ENCODE data around the gene REEP1. TPM values are rescaled to one million over a fixed set of nuclear protein-coding genes. Genes with fewer than 3 reads are reported as not detected.

Gene REEP1
- total RNA-seq, 2 donors from 2014 or later = 6.6 to 224 TPM

- Histone ChIP-seq H3K9me3 (no peaks in the 10 kb centered on the region), H3K4me1 (replicated peaks) (no peaks in the 10 kb centered on the region), H3K27me3 (replicated peaks; ENCODE audit: insufficient read depth) (no peaks in the 10 kb centered on the region), H3K27ac (no peak overlapping the region), H3K4me3 (no peak overlapping the region), H3K36me3 (no peaks in the 10 kb centered on the region)
- 96% methylated on average over 1 of the region's 1 CpG for WGBS
- no peak for DNase-seq (ENCODE audit: low spot score)
- TF ChIP-seq CTCF (IDR thresholded peaks at IDR 0.05) (no peak), POLR2A (IDR thresholded peaks at IDR 0.05) (no peak), POLR2AphosphoS5 (IDR thresholded peaks at IDR 0.05) (no peak)
- intact Hi-C loops (cut with DNase I) = no loop called here
These were observed 38.2 kb upstream of the REEP1 start for GRCh38 chr2:86375623-86376022.

GRCh38 chr2:86372641-86373502 is 35.4 kb upstream of the REEP1 start:
- peak; percentile 22 for DNase-seq (ENCODE audit: low spot score)

GRCh38 chr2:86372133-86372532 is 34.7 kb upstream of the REEP1 start:
- no peak for DNase-seq (ENCODE audit: low spot score)
- Histone ChIP-seq H3K9me3 (no peaks in the 10 kb centered on the region), H3K27me3 (replicated peaks; ENCODE audit: insufficient read depth) (no peaks in the 10 kb centered on the region), H3K27ac (no peak overlapping the region), H3K36me3 (no peaks in the 10 kb centered on the region), H3K4me1 (replicated peaks) (no peaks in the 10 kb centered on the region), H3K4me3 (no peak overlapping the region)
- TF ChIP-seq CTCF (IDR thresholded peaks at IDR 0.05) (no peak), POLR2A (IDR thresholded peaks at IDR 0.05) (no peak), POLR2AphosphoS5 (IDR thresholded peaks at IDR 0.05) (no peak)
- intact Hi-C loops (cut with DNase I) = no loop called here
- 56% methylated on average over 4 of the region's 4 CpGs for WGBS

More at GRCh38 chr2:86372641-86373502, 35.4 kb upstream of the REEP1 start:
- Histone ChIP-seq H3K27ac (no peak overlapping the region), H3K27me3 (replicated peaks; ENCODE audit: insufficient read depth) (no peaks in the 10 kb centered on the region), H3K36me3 (no peaks in the 10 kb centered on the region), H3K4me1 (replicated peaks) (no peaks in the 10 kb centered on the region), H3K9me3 (no peaks in the 10 kb centered on the region), H3K4me3 (no peak overlapping the region)
- 40% methylated on average over 4 of the region's 4 CpGs for WGBS
- intact Hi-C loops (cut with DNase I) = no loop called here
- TF ChIP-seq POLR2A (IDR thresholded peaks at IDR 0.05) (no peak), CTCF (IDR thresholded peaks at IDR 0.05) (peak in 3 of 4 experiments; percentile 23 to 56 (median 45)), POLR2AphosphoS5 (IDR thresholded peaks at IDR 0.05) (peak; percentile 11)

GRCh38 chr2:86371527-86371926 is 34.1 kb upstream of the REEP1 start:
- H3K27me3 ChIP-seq (replicated peaks; ENCODE audit: insufficient read depth) = no peaks in the 10 kb centered on the region
- H3K4me1 ChIP-seq (replicated peaks) = no peaks in the 10 kb centered on the region
- TF ChIP-seq CTCF (IDR thresholded peaks at IDR 0.05) (no peak), POLR2A (IDR thresholded peaks at IDR 0.05) (no peak), POLR2AphosphoS5 (IDR thresholded peaks at IDR 0.05) (no peak)
- no peaks in the 10 kb centered on the region for H3K36me3 ChIP-seq
- no peak overlapping the region for H3K27ac ChIP-seq
- DNase-seq (ENCODE audit: low spot score) = no peak
- WGBS = 8% methylated on average over 4 of the region's 4 CpGs
- intact Hi-C loops (cut with DNase I) = no loop called here
- no peak overlapping the region for H3K4me3 ChIP-seq
- no peaks in the 10 kb centered on the region for H3K9me3 ChIP-seq

GRCh38 chr2:86370579-86370978 is 33.2 kb upstream of the REEP1 start:
- H3K36me3 ChIP-seq = no peaks in the 10 kb centered on the region
- 92% methylated on average over 3 of the region's 3 CpGs for WGBS
- no peaks in the 10 kb centered on the region for H3K4me1 ChIP-seq (replicated peaks)
- H3K9me3 ChIP-seq = no peaks in the 10 kb centered on the region
- intact Hi-C loops (cut with DNase I) = no loop called here
- TF ChIP-seq POLR2AphosphoS5 (IDR thresholded peaks at IDR 0.05) (no peak), CTCF (IDR thresholded peaks at IDR 0.05) (no peak), POLR2A (IDR thresholded peaks at IDR 0.05) (no peak)
- H3K27ac ChIP-seq = no peak overlapping the region
- no peak for DNase-seq (ENCODE audit: low spot score)
- no peaks in the 10 kb centered on the region for H3K27me3 ChIP-seq (replicated peaks; ENCODE audit: insufficient read depth)
- no peak overlapping the region for H3K4me3 ChIP-seq
